Left lung (tissue), 10 donors: ENCODE results near the gene ITGA1. TPM values are rescaled to one million over a fixed set of nuclear protein-coding genes. Genes with fewer than 3 reads are reported as not detected.

Source experiments
- ATAC-seq: fragments of 200-7000 bp; cut with Tn5 transposase; one replicate; pipeline ENCODE4 v1.9.1; 2020; ENCODE audit warnings: moderate library complexity
- DNase-seq, 4 donors: peaks; one replicate each; pipeline ENCODE4 v3.0.0-alpha.2; 2013 to 2020
- H3K27ac ChIP-seq, 2 donors: fragments of 200-600 bp; sonication (generic) in 1 of 2; one replicate each; pipeline versions ENCODE4 v1.5.0 to v1.8.0; 2020 to 2021
- H3K27me3 ChIP-seq, 2 donors: fragments of 200-600 bp; sonication (generic) in 1 of 2; one replicate each; pipeline versions ENCODE4 v1.5.0 to v1.8.0; 2020 to 2021
- H3K36me3 ChIP-seq, 2 donors: fragments of 200-600 bp; sonication (generic) in 1 of 2; one replicate each; pipeline versions ENCODE4 v1.5.0 to v1.8.0; 2020 to 2021
- H3K4me1 ChIP-seq, 2 donors: fragments of 200-600 bp; one replicate each; pipeline ENCODE4 v1.8.0; 2021
- H3K4me3 ChIP-seq, 2 donors: fragments of 200-600 bp; sonication (generic) in 1 of 2; one replicate each; pipeline versions ENCODE4 v1.5.0 to v1.8.0; 2020 to 2021; ENCODE audit warnings: mild to moderate bottlenecking in 1 of 2
- H3K9me3 ChIP-seq, 2 donors: fragments of 200-600 bp; sonication (generic) in 1 of 2; one replicate each; pipeline versions ENCODE4 v1.5.0 to v1.8.0; 2020 to 2021
- intact Hi-C, 2 donors: fragments of 100-400 bp; cut with DNase I; formaldehyde crosslinking; loops; one replicate each; pipeline versions ENCODE4 v1.11.2 to v1.14.2; 2022
- polyA plus RNA-seq, 6 donors: library from polyadenylated mRNA; unstranded; fragments of 120-200 nt; gene quantifications; one replicate each; pipeline ENCODE4 v1.2.1, GENCODE V29; 2013; ENCODE audit not compliant: insufficient read length in 6 of 6
- total RNA-seq, 2 donors: library from RNA; stranded (reverse); fragmentation: NEBNext Ultra II Directional; extraction: Animal tissue kit (Norgen Biotek cat#: 25700); gene quantifications; one replicate each; pipeline ENCODE4 v1.2.1, GENCODE V29; 2021
- TF ChIP-seq, protein P1 (sequence below), 2 donors: fragments of 200-600 bp; sonication (generic) in 1 of 2; IDR thresholded peaks; one replicate each; pipeline versions ENCODE4 v1.5.0 to v1.8.0; 2021; ENCODE audit warnings: antibody characterized with exemption in 2 of 2
- donor health status: DM: no; HTN: yes; CAD: no.
- donor health status: DM: no; HTN: no; CAD: no.

Gene ITGA1
- total and polyA plus RNA-seq, 8 donors: 67.8 to 127 (median 88.2) TPM

DNA sequence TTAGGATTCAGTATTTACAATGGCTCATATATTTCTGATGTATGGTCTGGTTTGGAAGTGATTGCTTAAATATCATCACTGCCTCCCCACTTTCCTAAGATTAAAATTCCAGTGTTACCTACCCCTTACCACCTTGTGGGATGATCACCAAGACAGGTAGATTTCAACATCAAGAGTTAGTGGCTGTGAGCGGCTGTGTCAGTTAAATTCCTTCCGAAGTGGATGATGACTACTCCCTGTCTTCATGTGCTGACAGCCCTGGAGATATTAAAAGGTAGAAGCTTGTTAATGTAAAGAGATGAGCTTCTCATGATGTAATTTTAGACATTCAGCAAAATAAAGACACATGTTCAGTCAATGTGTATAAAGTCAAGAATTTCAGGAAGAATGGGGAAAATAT lies 205.7 kb downstream of the ITGA1 start:
- Histone ChIP-seq H3K4me1 (peaks cover 9 to 27% of the 10 kb centered on the region in 2 donors), H3K4me3 (no peak overlapping the region), H3K27ac (no peak overlapping the region), H3K9me3 (no peaks in the 10 kb centered on the region), H3K27me3 (peaks cover 0 to 24% of the 10 kb centered on the region in 2 donors), H3K36me3 (no peaks in the 10 kb centered on the region)
- TF ChIP-seq, protein P1, sequence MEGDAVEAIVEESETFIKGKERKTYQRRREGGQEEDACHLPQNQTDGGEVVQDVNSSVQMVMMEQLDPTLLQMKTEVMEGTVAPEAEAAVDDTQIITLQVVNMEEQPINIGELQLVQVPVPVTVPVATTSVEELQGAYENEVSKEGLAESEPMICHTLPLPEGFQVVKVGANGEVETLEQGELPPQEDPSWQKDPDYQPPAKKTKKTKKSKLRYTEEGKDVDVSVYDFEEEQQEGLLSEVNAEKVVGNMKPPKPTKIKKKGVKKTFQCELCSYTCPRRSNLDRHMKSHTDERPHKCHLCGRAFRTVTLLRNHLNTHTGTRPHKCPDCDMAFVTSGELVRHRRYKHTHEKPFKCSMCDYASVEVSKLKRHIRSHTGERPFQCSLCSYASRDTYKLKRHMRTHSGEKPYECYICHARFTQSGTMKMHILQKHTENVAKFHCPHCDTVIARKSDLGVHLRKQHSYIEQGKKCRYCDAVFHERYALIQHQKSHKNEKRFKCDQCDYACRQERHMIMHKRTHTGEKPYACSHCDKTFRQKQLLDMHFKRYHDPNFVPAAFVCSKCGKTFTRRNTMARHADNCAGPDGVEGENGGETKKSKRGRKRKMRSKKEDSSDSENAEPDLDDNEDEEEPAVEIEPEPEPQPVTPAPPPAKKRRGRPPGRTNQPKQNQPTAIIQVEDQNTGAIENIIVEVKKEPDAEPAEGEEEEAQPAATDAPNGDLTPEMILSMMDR (IDR thresholded peaks at IDR 0.05): no peak
- DNase-seq: no peak
- intact Hi-C loops: no loop called here
- no peak for ATAC-seq

DNA sequence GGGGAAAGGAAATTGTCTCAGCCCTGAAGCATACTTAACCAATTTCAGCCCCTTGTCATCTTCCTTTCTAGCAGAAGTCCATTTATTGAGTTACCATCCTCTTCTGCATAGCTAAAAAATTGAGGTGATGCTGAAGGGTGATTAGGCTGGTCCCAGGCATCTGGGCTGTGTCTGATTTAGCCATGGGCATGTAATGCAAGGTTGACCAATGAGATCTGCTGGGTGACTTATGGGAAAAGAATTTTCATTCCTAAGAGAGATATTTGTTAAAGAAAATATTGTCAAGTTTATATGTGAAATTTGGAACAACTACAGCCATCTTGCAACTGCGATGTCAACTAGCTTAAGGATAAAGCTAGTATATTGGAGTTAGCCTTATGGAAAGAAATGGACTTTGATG lies 206.6 kb downstream of the ITGA1 start:
- peaks cover 4 to 19% of the 10 kb centered on the region in 2 donors for H3K4me1 ChIP-seq
- peaks cover 0 to 15% of the 10 kb centered on the region in 2 donors for H3K27me3 ChIP-seq
- intact Hi-C loops: no loop called here
- no peaks in the 10 kb centered on the region for H3K9me3 ChIP-seq
- no peak for DNase-seq
- ATAC-seq: no peak
- H3K27ac ChIP-seq: no peak overlapping the region
- H3K36me3 ChIP-seq: no peaks in the 10 kb centered on the region
- TF ChIP-seq, protein P1 (IDR thresholded peaks at IDR 0.05): no peak
- no peak overlapping the region for H3K4me3 ChIP-seq

DNA sequence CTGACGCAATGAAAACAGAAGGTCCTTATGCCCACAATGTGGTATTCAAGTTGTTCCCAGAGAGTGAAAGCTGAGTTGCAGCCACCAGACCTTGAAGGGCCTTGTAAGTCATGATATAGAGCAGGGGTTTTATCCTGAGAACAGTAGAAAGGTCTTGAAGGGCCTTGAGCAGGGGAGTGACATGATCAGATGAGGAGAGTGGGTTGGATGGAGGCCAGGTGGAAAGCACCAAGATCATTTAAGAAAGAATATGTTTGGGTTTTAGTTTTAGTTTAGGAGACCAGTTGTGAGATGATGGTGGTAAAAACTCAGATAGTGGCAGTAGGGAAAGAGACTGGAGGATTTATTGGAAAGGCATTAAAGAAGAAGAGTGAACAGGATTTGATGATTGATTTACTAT lies 207.4 kb downstream of the ITGA1 start:
- peaks cover 4 to 15% of the 10 kb centered on the region in 2 donors for H3K4me1 ChIP-seq
- no peaks in the 10 kb centered on the region for H3K36me3 ChIP-seq
- H3K27me3 ChIP-seq: peaks cover 0 to 7% of the 10 kb centered on the region in 2 donors
- no peak for DNase-seq
- intact Hi-C loops: no loop called here
- TF ChIP-seq, protein P1 (IDR thresholded peaks at IDR 0.05): no peak
- H3K9me3 ChIP-seq: no peaks in the 10 kb centered on the region
- H3K4me3 ChIP-seq: no peak overlapping the region
- no peak overlapping the region for H3K27ac ChIP-seq
- no peak for ATAC-seq

DNA sequence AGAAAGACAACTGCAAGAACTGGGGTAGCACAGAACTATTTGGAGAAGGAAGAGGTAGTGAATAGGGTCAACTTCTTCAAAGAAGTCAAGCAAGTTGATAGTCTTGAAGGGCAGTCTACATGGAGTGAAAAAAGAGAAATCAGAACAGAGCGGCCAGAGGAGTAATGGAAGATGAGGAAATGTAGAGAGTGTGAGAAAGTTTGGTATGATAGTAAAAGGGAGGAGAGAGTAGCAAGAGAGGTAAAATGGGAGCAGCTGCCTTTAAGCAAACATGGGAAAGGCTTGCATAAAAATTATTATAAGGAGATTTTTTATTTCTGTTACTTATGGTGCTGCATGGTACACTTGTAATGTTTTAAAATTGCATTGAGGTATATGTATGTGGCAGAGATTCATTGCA lies 208.2 kb downstream of the ITGA1 start:
- H3K36me3 ChIP-seq: no peaks in the 10 kb centered on the region
- ATAC-seq: no peak
- no peak overlapping the region for H3K4me3 ChIP-seq
- H3K27ac ChIP-seq: no peak overlapping the region
- no peaks in the 10 kb centered on the region for H3K27me3 ChIP-seq
- H3K9me3 ChIP-seq: no peaks in the 10 kb centered on the region
- TF ChIP-seq, protein P1 (IDR thresholded peaks at IDR 0.05): no peak
- peaks cover 1 to 10% of the 10 kb centered on the region in 2 donors for H3K4me1 ChIP-seq
- intact Hi-C loops: no loop called here
- DNase-seq: no peak

DNA sequence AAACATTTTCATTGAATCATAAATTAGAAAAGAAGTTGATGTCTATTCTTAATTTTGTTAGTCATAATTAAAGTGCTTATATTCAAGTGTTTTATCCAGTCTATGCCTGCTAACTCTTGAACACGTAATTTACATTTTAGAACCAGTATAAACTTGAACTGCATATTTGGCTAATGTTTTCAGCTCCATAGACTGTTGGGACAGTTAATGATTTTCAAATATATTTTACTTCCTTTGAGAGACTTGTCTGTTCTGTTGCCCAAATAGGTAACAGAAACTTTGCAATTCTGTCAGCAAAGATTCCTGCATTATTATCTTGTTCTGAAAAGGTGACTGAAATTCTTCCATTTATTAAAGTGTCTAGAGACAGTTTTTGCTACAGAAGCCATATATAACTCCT lies 209.3 kb downstream of the ITGA1 start:
- ATAC-seq (peak; percentile 19), DNase-seq (no peak)
- Histone ChIP-seq H3K4me3 (no peak overlapping the region), H3K4me1 (peaks cover 0 to under 1% of the 10 kb centered on the region in 2 donors), H3K9me3 (no peaks in the 10 kb centered on the region), H3K36me3 (no peaks in the 10 kb centered on the region), H3K27ac (no peak overlapping the region), H3K27me3 (no peaks in the 10 kb centered on the region)
- intact Hi-C loops: no loop called here
- TF ChIP-seq, protein P1 (IDR thresholded peaks at IDR 0.05): no peak
